Ovary (tissue), 9 donors: ENCODE data around the gene AMOTL2. TPM values are rescaled to one million over a fixed set of nuclear protein-coding genes. Genes with fewer than 3 reads are reported as not detected.
A peak's percentile ranks its signal among the peaks of the same experiment; 100 is the strongest.

ENCODE experiments used
- DNase-seq, 5 donors: peaks; one replicate each; pipeline ENCODE4 v3.0.0-alpha.2; 2019 to 2020
- H3K27ac ChIP-seq, 2 donors: fragments of 200-600 bp; one replicate each; pipeline versions ENCODE4 v1.5.1 to v1.8.0; 2019 to 2022
- H3K27me3 ChIP-seq: fragments of 200-600 bp; one replicate; pipeline ENCODE4 v1.8.0; 2022
- H3K36me3 ChIP-seq: fragments of 200-600 bp; sonication (generic); one replicate; pipeline ENCODE4 v1.5.1; 2019
- H3K4me1 ChIP-seq: one replicate; pipeline ENCODE4 v1.8.1; 2013; ENCODE audit warnings: mild to moderate bottlenecking, moderate library complexity; ENCODE audit not compliant: insufficient read depth
- H3K4me3 ChIP-seq: fragments of 200-600 bp; sonication (generic); one replicate; pipeline ENCODE4 v1.5.1; 2017
- H3K9me3 ChIP-seq, 2 donors: fragments of 200-600 bp in 1 of 2; sonication (generic) in 1 of 2; one replicate each; pipeline versions ENCODE4 v1.5.1 to v1.8.1; 2013 to 2019; ENCODE audit warnings: mild to moderate bottlenecking in 1 of 2, moderate library complexity in 1 of 2
- EP300 ChIP-seq: sonication (generic); formaldehyde crosslinking; IDR thresholded peaks from one replicate; pipeline ENCODE4 v1.6.1; 2017; ENCODE audit warnings: antibody characterized with exemption
- POLR2A ChIP-seq: fragments of 450-650 bp; IDR thresholded peaks from one replicate; pipeline ENCODE4 v1.6.1; 2017; ENCODE audit warnings: antibody characterized with exemption, mild to moderate bottlenecking, moderate library complexity
- WGBS, 3 donors: extraction: QIAGEN DNeasy Blood & Tissue Kit in 1 of 3; methylation state at CpG; one replicate each; pipeline versions ENCODE4 v1.1.5 to v1.1.7; 2013 to 2017; 5-methylcytosine and 5-hydroxymethylcytosine counted together
- intact Hi-C, 4 donors: fragments of 100-400 bp; cut with DNase I; formaldehyde crosslinking; loops; one replicate each; pipeline versions ENCODE4 v1.11.0 to v1.15.1; 2022 to 2023
- polyA plus RNA-seq, 2 donors: library from polyadenylated mRNA; stranded (reverse); fragments of 200-250 nt in 1 of 2; fragments of 350-450 nt in 1 of 2; fragmentation: Illumina TruSeq in 1 of 2; extraction: RNeasy Lipid Tissue Mini Kit (QIAGEN cat#74804) in 1 of 2; gene quantifications; one replicate each; pipeline ENCODE4 v1.2.3, GENCODE V29; 2013 to 2014
- total RNA-seq, 7 donors: library from RNA; depleted of rRNA in 2 of 7; stranded (reverse); fragments of >200 nt in 2 of 7; fragmentation: NEBNext Ultra II Directional in 3 of 7; extraction: Animal tissue kit (Norgen Biotek cat#: 25700) in 3 of 7; gene quantifications; one replicate each; pipeline versions ENCODE4 v1.1.0 to v1.2.4, GENCODE V29; 2016 to 2023
- TF ChIP-seq, protein P1 (sequence below), 3 donors: fragments of 450-650 bp in 2 of 3; fragments of 200-600 bp in 1 of 3; IDR thresholded peaks; one replicate each; pipeline versions ENCODE4 v1.5.1 to v1.8.0; 2016 to 2022; ENCODE audit warnings: antibody characterized with exemption in 3 of 3, mild to moderate bottlenecking in 1 of 3
- donor health status: DM: no; HTN: no; CAD: no; lungs with moderate emphysema.
- donor health status: DM: no; HTN: no; CAD: no.
- donor health status: Bipolar disorder and iron deficiency.
- donor health status: DM: yes; HTN: yes; CAD: no.
- donor health status: DM: no; HTN: no; CAD: no.
- donor health status: DM: yes; HTN: yes; CAD: no.

Gene AMOTL2
- total and polyA plus RNA-seq, 9 donors: 20.5 to 60.4 (median 42.4) TPM

- H3K27ac ChIP-seq: no peak overlapping the region
- TF ChIP-seq, protein P1, sequence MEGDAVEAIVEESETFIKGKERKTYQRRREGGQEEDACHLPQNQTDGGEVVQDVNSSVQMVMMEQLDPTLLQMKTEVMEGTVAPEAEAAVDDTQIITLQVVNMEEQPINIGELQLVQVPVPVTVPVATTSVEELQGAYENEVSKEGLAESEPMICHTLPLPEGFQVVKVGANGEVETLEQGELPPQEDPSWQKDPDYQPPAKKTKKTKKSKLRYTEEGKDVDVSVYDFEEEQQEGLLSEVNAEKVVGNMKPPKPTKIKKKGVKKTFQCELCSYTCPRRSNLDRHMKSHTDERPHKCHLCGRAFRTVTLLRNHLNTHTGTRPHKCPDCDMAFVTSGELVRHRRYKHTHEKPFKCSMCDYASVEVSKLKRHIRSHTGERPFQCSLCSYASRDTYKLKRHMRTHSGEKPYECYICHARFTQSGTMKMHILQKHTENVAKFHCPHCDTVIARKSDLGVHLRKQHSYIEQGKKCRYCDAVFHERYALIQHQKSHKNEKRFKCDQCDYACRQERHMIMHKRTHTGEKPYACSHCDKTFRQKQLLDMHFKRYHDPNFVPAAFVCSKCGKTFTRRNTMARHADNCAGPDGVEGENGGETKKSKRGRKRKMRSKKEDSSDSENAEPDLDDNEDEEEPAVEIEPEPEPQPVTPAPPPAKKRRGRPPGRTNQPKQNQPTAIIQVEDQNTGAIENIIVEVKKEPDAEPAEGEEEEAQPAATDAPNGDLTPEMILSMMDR (IDR thresholded peaks at IDR 0.05): no peak
- TF ChIP-seq EP300: no peak
- no peak for TF ChIP-seq POLR2A
- peak in 1 of 5 donors; percentile 11 for DNase-seq
- no peaks in the 10 kb centered on the region for H3K27me3 ChIP-seq
- intact Hi-C loops: loop anchor here in 2 of 4 donors (5.0 to 10.0 kb wide), 3 partner anchors 91 to 162 kb away; no protein-coding TSS in a partner anchor
- no peaks in the 10 kb centered on the region for H3K36me3 ChIP-seq
- H3K9me3 ChIP-seq: no peaks in the 10 kb centered on the region
- 96 to 97% (median 96%) methylated on average over 4 of the region's 4 CpGs for WGBS, 3 donors
- no peak overlapping the region for H3K4me3 ChIP-seq
- peaks cover 10% of the 10 kb centered on the region for H3K4me1 ChIP-seq
Observed at GRCh38 chr3:134376385-134376765, 2.1 kb upstream of the AMOTL2 start.

- H3K9me3 ChIP-seq: no peaks in the 10 kb centered on the region
- H3K27ac ChIP-seq: no peak overlapping the region
- no peaks in the 10 kb centered on the region for H3K36me3 ChIP-seq
- H3K27me3 ChIP-seq: no peaks in the 10 kb centered on the region
- H3K4me3 ChIP-seq: no peak overlapping the region
- intact Hi-C loops: loop anchor here in 3 of 4 donors (1.0 to 10.0 kb wide), 4 partner anchors 29 to 161 kb away; no protein-coding TSS in a partner anchor
- TF ChIP-seq, protein P1 (IDR thresholded peaks at IDR 0.05): no peak
- TF ChIP-seq EP300 (no peak), POLR2A (no peak)
- DNase-seq: no peak
- WGBS, 3 donors: 85 to 93% (median 92%) methylated on average over 8 of the region's 8 CpGs
- H3K4me1 ChIP-seq: peaks cover 15% of the 10 kb centered on the region
Observed at GRCh38 chr3:134375582-134376384, 1.5 kb upstream of the AMOTL2 start.

- Histone ChIP-seq H3K27ac (peak overlapping the region; percentile 86 to 95), H3K4me1 (peaks cover 17% of the 10 kb centered on the region), H3K4me3 (peak overlapping the region; percentile 62), H3K27me3 (no peaks in the 10 kb centered on the region), H3K9me3 (no peaks in the 10 kb centered on the region), H3K36me3 (no peaks in the 10 kb centered on the region)
- WGBS, 3 donors: 11% methylated on average over 30 of the region's 30 CpGs
- TF ChIP-seq, protein P1 (IDR thresholded peaks at IDR 0.05): no peak
- no peak for TF ChIP-seq POLR2A
- TF ChIP-seq EP300: no peak
- intact Hi-C loops: loop anchor here (1.0 to 10.0 kb wide), 8 partner anchors 29 to 163 kb away; no protein-coding TSS in a partner anchor
- peak; percentile 64 to 71 (median 66) for DNase-seq
Observed at GRCh38 chr3:134374791-134375581, 739 bp upstream of the AMOTL2 start.

GRCh38 chr3:134373271-134374104 is 759 bp downstream of the AMOTL2 start:
- Histone ChIP-seq H3K27me3 (no peaks in the 10 kb centered on the region), H3K36me3 (no peaks in the 10 kb centered on the region), H3K9me3 (no peaks in the 10 kb centered on the region), H3K4me1 (peaks cover 21% of the 10 kb centered on the region), H3K27ac (peak overlapping the region; percentile 86 to 95), H3K4me3 (peak overlapping the region; percentile 62)
- TF ChIP-seq EP300 (no peak), POLR2A (peak; percentile 46)
- TF ChIP-seq, protein P1 (IDR thresholded peaks at IDR 0.05): no peak
- intact Hi-C loops: loop anchor here (1.0 to 10.0 kb wide), 6 partner anchors 56 to 161 kb away; no protein-coding TSS in a partner anchor
- WGBS, 3 donors: 1 to 2% (median 1%) methylated on average over 51 of the region's 51 CpGs
- DNase-seq: peak; percentile 84 to 90 (median 87)
